ENCODE measurements around the gene REC114. TPM values are rescaled to one million over a fixed set of nuclear protein-coding genes. Genes with fewer than 3 reads are reported as not detected.
"Not testable (repeated sequence)": the region's sequence is repeated elsewhere in the genome, so short reads cannot be mapped to it uniquely, and the experiment has no call there.

Gene REC114
- not detected in 2 replicates for total RNA-seq (ENCODE audit: low replicate concordance)

- no peak for TF ChIP-seq CTCF (IDR thresholded peaks at IDR 0.05; ENCODE audit: insufficient read depth, low read length)
- DNase-seq (ENCODE audit: low read depth) = no peak
- H3K4me3 ChIP-seq (ENCODE audit: low read depth, low read length) = no peak within 1 kb of the TSS
These were observed at the start of gene REC114 for GRCh38 chr15:73442968-73443367. TSS of gene REC114 (plus strand) at chr15:73443164. CDS start at chr15:73443186, 22 bp downstream.

- no peak for TF ChIP-seq CTCF (IDR thresholded peaks at IDR 0.05; ENCODE audit: insufficient read depth, low read length)
- no peak overlapping the region for H3K4me3 ChIP-seq (ENCODE audit: low read depth, low read length)
These were observed 49.6 kb upstream of the REC114 start for GRCh38 chr15:73393336-73393735.

GRCh38 chr15:73394782-73395181, 48.2 kb upstream of the REC114 start:
- no peak overlapping the region for H3K4me3 ChIP-seq (ENCODE audit: low read depth, low read length)
- no peak for TF ChIP-seq CTCF (IDR thresholded peaks at IDR 0.05; ENCODE audit: insufficient read depth, low read length)
- no peak for DNase-seq (ENCODE audit: low read depth)

More at GRCh38 chr15:73393336-73393735, 49.6 kb upstream of the REC114 start:
- no peak for DNase-seq (ENCODE audit: low read depth)

GRCh38 chr15:73395671-73396070, 47.3 kb upstream of the REC114 start:
- TF ChIP-seq CTCF (IDR thresholded peaks at IDR 0.05; ENCODE audit: insufficient read depth, low read length) = no peak
- no peak overlapping the region for H3K4me3 ChIP-seq (ENCODE audit: low read depth, low read length)
- no peak for DNase-seq (ENCODE audit: low read depth)

GRCh38 chr15:73397461-73397860, 45.5 kb upstream of the REC114 start:
- no peak overlapping the region for H3K4me3 ChIP-seq (ENCODE audit: low read depth, low read length)
- no peak for DNase-seq (ENCODE audit: low read depth)
- no peak for TF ChIP-seq CTCF (IDR thresholded peaks at IDR 0.05; ENCODE audit: insufficient read depth, low read length)

GRCh38 chr15:73398861-73399260, 44.1 kb upstream of the REC114 start:
- no peak overlapping the region for H3K4me3 ChIP-seq (ENCODE audit: low read depth, low read length)
- TF ChIP-seq CTCF (IDR thresholded peaks at IDR 0.05; ENCODE audit: insufficient read depth, low read length) = no peak
- no peak for DNase-seq (ENCODE audit: low read depth)

- peak; percentile 2 for DNase-seq (ENCODE audit: low read depth)
- H3K4me3 ChIP-seq (ENCODE audit: low read depth, low read length) = not testable (repeated sequence)
These were observed 42.7 kb upstream of the REC114 start for GRCh38 chr15:73400222-73400621.
